ENCODE data around the gene WDR46. TPM values are rescaled to one million over a fixed set of nuclear protein-coding genes. Genes with fewer than 3 reads are reported as not detected.

Gene WDR46
- total and polyA plus RNA-seq, 2 of the 13 experiments (the other 11 are each of a cell fraction or from before 2014, with no cell fraction given): 47.4 to 105 TPM

GRCh38 chr6:33312361-33313104 lies 23.5 kb upstream of the WDR46 start (continued):
- TF ChIP-seq SALL2 (CRISPR knock-in tag; IDR thresholded peaks at IDR 0.05) (no peak), ZNF569 (CRISPR knock-in tag; IDR thresholded peaks at IDR 0.05; ENCODE audit: borderline replicate concordance) (no peak), DPF2 (CRISPR knock-in tag; IDR thresholded peaks at IDR 0.05; ENCODE audit: borderline replicate concordance, low read depth) (no peak), ZNF234 (CRISPR knock-in tag; conservative IDR thresholded peaks at IDR 0.05) (no peak), ZSCAN25 (CRISPR knock-in tag; IDR thresholded peaks at IDR 0.05) (no peak), ZNF335 (CRISPR knock-in tag; IDR thresholded peaks at IDR 0.05) (no peak), HNF4A (CRISPR knock-in tag; IDR thresholded peaks at IDR 0.05) (peak; percentile 34; the same call in 1 of the 2 replicates), ZNF263 (CRISPR knock-in tag; IDR thresholded peaks at IDR 0.05) (no peak), FOXO1 (CRISPR knock-in tag; IDR thresholded peaks at IDR 0.05) (peak; percentile 39; the same call in 1 of the 2 replicates), ZBTB7B (CRISPR knock-in tag; IDR thresholded peaks at IDR 0.05) (peak; percentile 82; the same call in 1 of the 2 replicates), FOXA3 (CRISPR knock-in tag; IDR thresholded peaks at IDR 0.05) (peak; percentile 39), NFIC (IDR thresholded peaks at IDR 0.05; ENCODE audit: low read length) (no peak), POLR2A (IDR thresholded peaks at IDR 0.05; ENCODE audit: insufficient read depth in 1 of 2, low read depth in 2 of 2, low read length in 2 of 2) (peak in 1 of 2 experiments; percentile 59; a peak in 1 of 4 replicates), TGIF2 (CRISPR knock-in tag; IDR thresholded peaks at IDR 0.05) (0 out of 2 replicates have a peak, but pooled peaks have one; percentile 59), MYNN (CRISPR knock-in tag; IDR thresholded peaks at IDR 0.05; ENCODE audit: low read depth) (no peak), ZNF747 (CRISPR knock-in tag; IDR thresholded peaks at IDR 0.05; ENCODE audit: borderline replicate concordance) (peak; percentile 73)
- TF ChIP-seq, protein P1, sequence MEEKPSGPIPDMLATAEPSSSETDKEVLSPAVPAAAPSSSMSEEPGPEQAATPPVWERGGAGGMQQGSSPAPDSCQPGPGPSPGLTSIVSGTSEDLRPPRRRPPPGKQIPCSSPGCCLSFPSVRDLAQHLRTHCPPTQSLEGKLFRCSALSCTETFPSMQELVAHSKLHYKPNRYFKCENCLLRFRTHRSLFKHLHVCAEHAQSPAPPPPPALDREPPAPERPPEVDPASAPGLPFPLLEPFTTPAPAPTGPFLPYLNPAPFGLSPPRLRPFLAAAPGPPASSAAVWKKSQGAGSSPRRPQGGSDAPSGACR (CRISPR knock-in tag; IDR thresholded peaks at IDR 0.05): 0 out of 2 replicates have a peak, but pooled peaks have one; percentile 31
- TF ChIP-seq, protein P2, sequence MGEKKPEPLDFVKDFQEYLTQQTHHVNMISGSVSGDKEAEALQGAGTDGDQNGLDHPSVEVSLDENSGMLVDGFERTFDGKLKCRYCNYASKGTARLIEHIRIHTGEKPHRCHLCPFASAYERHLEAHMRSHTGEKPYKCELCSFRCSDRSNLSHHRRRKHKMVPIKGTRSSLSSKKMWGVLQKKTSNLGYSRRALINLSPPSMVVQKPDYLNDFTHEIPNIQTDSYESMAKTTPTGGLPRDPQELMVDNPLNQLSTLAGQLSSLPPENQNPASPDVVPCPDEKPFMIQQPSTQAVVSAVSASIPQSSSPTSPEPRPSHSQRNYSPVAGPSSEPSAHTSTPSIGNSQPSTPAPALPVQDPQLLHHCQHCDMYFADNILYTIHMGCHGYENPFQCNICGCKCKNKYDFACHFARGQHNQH (CRISPR knock-in tag; IDR thresholded peaks at IDR 0.05): no peak
- TF ChIP-seq, protein P3, sequence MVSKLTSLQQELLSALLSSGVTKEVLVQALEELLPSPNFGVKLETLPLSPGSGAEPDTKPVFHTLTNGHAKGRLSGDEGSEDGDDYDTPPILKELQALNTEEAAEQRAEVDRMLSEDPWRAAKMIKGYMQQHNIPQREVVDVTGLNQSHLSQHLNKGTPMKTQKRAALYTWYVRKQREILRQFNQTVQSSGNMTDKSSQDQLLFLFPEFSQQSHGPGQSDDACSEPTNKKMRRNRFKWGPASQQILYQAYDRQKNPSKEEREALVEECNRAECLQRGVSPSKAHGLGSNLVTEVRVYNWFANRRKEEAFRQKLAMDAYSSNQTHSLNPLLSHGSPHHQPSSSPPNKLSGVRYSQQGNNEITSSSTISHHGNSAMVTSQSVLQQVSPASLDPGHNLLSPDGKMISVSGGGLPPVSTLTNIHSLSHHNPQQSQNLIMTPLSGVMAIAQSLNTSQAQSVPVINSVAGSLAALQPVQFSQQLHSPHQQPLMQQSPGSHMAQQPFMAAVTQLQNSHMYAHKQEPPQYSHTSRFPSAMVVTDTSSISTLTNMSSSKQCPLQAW (CRISPR knock-in tag; IDR thresholded peaks at IDR 0.05): peak; percentile 71; the same call in 1 of the 2 replicates
